HepG2 (cell line): ENCODE results near the gene KRTAP10-11. TPM values are rescaled to one million over a fixed set of nuclear protein-coding genes. Genes with fewer than 3 reads are reported as not detected.

ENCODE experiments used
- ATAC-seq: fragments of 200-7000 bp; cut with Tn5 transposase; 3 replicates; pipeline ENCODE4 v1.9.1; 2020; ENCODE audit warnings: mild to moderate bottlenecking, moderate library complexity
- BruUV-seq: library from RNA; stranded (reverse); fragments of 400-500 nt; replicated peaks from 2 replicates; lab custom pipeline; 2021; lab: Mats Ljungman, UMichigan
- CTCF ChIA-PET: fragments of 300-600 bp; formaldehyde crosslinking; extraction: SDS; loops from one replicate; lab custom pipeline; 2021; ENCODE audit warnings: low total read pairs, inconsistent platforms, low intra/inter-chr PET ratio; lab: Yijun Ruan, JAX
- POLR2A ChIA-PET: fragments of 350-600 bp; sonication (Branson Sonifier 250); formaldehyde crosslinking; loops from one replicate; lab custom pipeline; 2020; ENCODE audit warnings: antibody characterized with exemption, inconsistent platforms; lab: Yijun Ruan, JAX
- DNase-seq: peaks from one replicate; pipeline ENCODE4 v3.0.0-alpha.2; 2015; ENCODE audit warnings: low spot score
- FAIRE-seq: peaks from 3 replicates; lab custom pipeline; 2011; peaks lifted over from hg19 to GRCh38; lab: Jason Lieb, UNC
- H2AFZ ChIP-seq: one replicate; pipeline ENCODE4 v1.6.1; 2011; ENCODE audit warnings: low read length, inconsistent platforms
- H3K27ac ChIP-seq: fragments of 300-600 bp; 3 replicates; pipeline ENCODE4 v1.8.0; 2011; ENCODE audit warnings: mixed run types, mild to moderate bottlenecking, mixed read lengths, low read length, inconsistent platforms; ENCODE audit not compliant: insufficient read depth; ENCODE audit errors: extremely low read length
- H3K27me3 ChIP-seq, 2 experiments: fragments of 200-600 bp in 1 of 2; 2 replicates in 1 of 2; 3 replicates in 1 of 2; pipeline versions ENCODE4 v1.6.0 to v1.8.0; 2011; ENCODE audit warnings: low read length in 2 of 2, mild to moderate bottlenecking in 2 of 2, moderate library complexity in 2 of 2, inconsistent platforms in 1 of 2; ENCODE audit not compliant: insufficient read depth in 2 of 2, control insufficient read depth in 1 of 2
- H3K36me3 ChIP-seq, 2 experiments: fragments of 200-600 bp in 1 of 2; replicated peaks in 1 of 2; 2 replicates in 1 of 2; 3 replicates in 1 of 2; pipeline versions ENCODE4 v1.5.1 to v1.8.0; 2011; ENCODE audit warnings: low read length in 2 of 2, inconsistent platforms in 1 of 2; ENCODE audit not compliant: insufficient read depth in 2 of 2, control insufficient read depth in 1 of 2
- H3K4me1 ChIP-seq: 2 replicates; pipeline ENCODE4 v1.5.1; 2012; ENCODE audit warnings: low read length, inconsistent platforms; ENCODE audit not compliant: insufficient read depth
- H3K4me2 ChIP-seq: 2 replicates; pipeline ENCODE4 v1.6.0; 2011; ENCODE audit warnings: low read depth, low read length, inconsistent platforms
- H3K4me3 ChIP-seq, 3 experiments: fragments of 200-600 bp in 1 of 3; sonication (generic), shearing (Covaris generic) in 1 of 3; replicated peaks in 1 of 3; 2 replicates each; pipeline ENCODE4 v1.5.1; 2011 to 2016; ENCODE audit warnings: low read length in 3 of 3, inconsistent platforms in 2 of 3, low read depth in 2 of 3, mild to moderate bottlenecking in 2 of 3, control low read depth in 1 of 3, mixed read lengths in 1 of 3; ENCODE audit not compliant: insufficient read depth in 1 of 3
- H3K79me2 ChIP-seq: one replicate; pipeline ENCODE4 v1.6.1; 2011; ENCODE audit warnings: low read length, inconsistent platforms; ENCODE audit not compliant: insufficient read depth
- H3K9ac ChIP-seq: 2 replicates; pipeline ENCODE4 v1.6.0; 2011; ENCODE audit warnings: mild to moderate bottlenecking, low read depth, low read length, inconsistent platforms; ENCODE audit not compliant: insufficient read depth
- H3K9me3 ChIP-seq: 2 replicates; pipeline ENCODE4 v1.5.1; 2012; ENCODE audit warnings: mild to moderate bottlenecking, low read length
- H4K20me1 ChIP-seq: 2 replicates; pipeline ENCODE4 v1.6.0; 2011; ENCODE audit warnings: inconsistent platforms, mild to moderate bottlenecking, low read length, moderate library complexity; ENCODE audit not compliant: insufficient read depth
- ARHGAP35 ChIP-seq: sonication (generic); formaldehyde crosslinking; IDR thresholded peaks from 2 replicates; pipeline ENCODE4 v1.9.0; 2022; ENCODE audit warnings: mild to moderate bottlenecking, inconsistent platforms, moderate library complexity, missing genetic modification reagents, borderline replicate concordance
- DMAP1 ChIP-seq: IDR thresholded peaks from 2 replicates; pipeline ENCODE4 v1.6.1; 2016
- DNMT3B ChIP-seq: conservative IDR thresholded peaks from 2 replicates; pipeline ENCODE4 v1.6.1; 2016; ENCODE audit warnings: missing biosample characterization, control low read depth
- FLYWCH1 ChIP-seq: sonication (generic); formaldehyde crosslinking; IDR thresholded peaks from 2 replicates; pipeline ENCODE4 v1.8.1; 2023; ENCODE audit warnings: mild to moderate bottlenecking, missing genetic modification reagents
- GATAD2A ChIP-seq: IDR thresholded peaks from 2 replicates; pipeline ENCODE4 v1.6.1; 2016
- HES4 ChIP-seq: sonication (generic); formaldehyde crosslinking; IDR thresholded peaks from 2 replicates; pipeline ENCODE4 v1.9.0; 2021; ENCODE audit warnings: mild to moderate bottlenecking, missing genetic modification reagents, borderline replicate concordance
- KLF6 ChIP-seq: IDR thresholded peaks from 2 replicates; pipeline ENCODE4 v1.8.0; 2016; ENCODE audit warnings: missing biosample characterization, missing genetic modification reagents
- NFATC3 ChIP-seq: sonication (generic); formaldehyde crosslinking; IDR thresholded peaks from 2 replicates; pipeline ENCODE4 v1.5.1; 2020; ENCODE audit warnings: mild to moderate bottlenecking, missing genetic modification reagents
- TGIF2 ChIP-seq: IDR thresholded peaks from 2 replicates; pipeline ENCODE4 v1.6.1; 2016; ENCODE audit warnings: control low read depth, missing compliant biosample characterization
- ZNF224 ChIP-seq: sonication (generic); formaldehyde crosslinking; IDR thresholded peaks from 2 replicates; pipeline ENCODE4 v1.5.0; 2020; ENCODE audit warnings: mild to moderate bottlenecking, missing genetic modification reagents
- ZNF510 ChIP-seq: sonication (generic); formaldehyde crosslinking; IDR thresholded peaks from 2 replicates; pipeline ENCODE4 v1.4.0; 2020; ENCODE audit warnings: low read depth, mild to moderate bottlenecking, missing genetic modification reagents
- ZNF563 ChIP-seq: sonication (generic); formaldehyde crosslinking; IDR thresholded peaks from 2 replicates; pipeline ENCODE4 v1.8.0; 2022; ENCODE audit warnings: mild to moderate bottlenecking, moderate library complexity, missing genetic modification reagents
- ZNF713 ChIP-seq: sonication (generic); formaldehyde crosslinking; IDR thresholded peaks from 2 replicates; pipeline ENCODE4 v1.4.0; 2020; ENCODE audit warnings: mild to moderate bottlenecking, missing genetic modification reagents
- ZNF879 ChIP-seq: sonication (generic); formaldehyde crosslinking; IDR thresholded peaks from 2 replicates; pipeline ENCODE4 v1.8.1; 2023; ENCODE audit warnings: missing genetic modification reagents
- WGBS: methylation state at CpG from one replicate; pipeline ENCODE4 v1.1.6; 2017; ENCODE audit warnings: low lambda C conversion rate; 5-methylcytosine and 5-hydroxymethylcytosine counted together
- in situ Hi-C: cut with HindIII; loops from 2 replicates; pipeline ENCODE4 v1.10.0; 2017; ENCODE audit warnings: low pct_unique_long_range_greater_than_20kb; ENCODE audit not compliant: extremely low pct_ligation_motif_present
- intact Hi-C: fragments of 100-400 bp; cut with micrococcal nuclease; formaldehyde crosslinking; loops from one replicate; pipeline ENCODE4 v1.10.0; 2022; ENCODE audit not compliant: unreplicated experiment
- polyA plus RNA-seq, 8 experiments: library from polyadenylated mRNA; depleted of rRNA in 3 of 8; stranded (reverse) in 7 of 8; unstranded in 1 of 8; fragments of >200 nt; fragmentation: Illumina TruSeq in 4 of 8; extraction: Trizol in 4 of 8; gene quantifications; 2 replicates each; pipeline versions ENCODE4 v1.2.1 to v1.2.3, GENCODE V29; 2011 to 2016; ENCODE audit warnings: low read depth in 4 of 8, missing spikeins in 1 of 8, mixed read lengths in 1 of 8; ENCODE audit not compliant: insufficient read depth in 1 of 8
- total RNA-seq, 5 experiments: library from RNA; depleted of rRNA; stranded (reverse); fragments of >200 nt; fragmentation: Illumina TruSeq; extraction: Trizol; gene quantifications; 2 replicates each; pipeline ENCODE4 v1.2.3, GENCODE V29; 2016; ENCODE audit warnings: low read depth in 1 of 5
- TF ChIP-seq, protein P1 (sequence below): sonication (generic); formaldehyde crosslinking; IDR thresholded peaks from 2 replicates; pipeline ENCODE4 v1.4.0; 2020; ENCODE audit warnings: mild to moderate bottlenecking, missing genetic modification reagents
- TF ChIP-seq, protein P2 (sequence below): sonication (generic); formaldehyde crosslinking; IDR thresholded peaks from 2 replicates; pipeline ENCODE4 v1.4.0; 2020; ENCODE audit warnings: missing genetic modification reagents
- TF ChIP-seq, protein P3 (sequence below): sonication (generic); formaldehyde crosslinking; IDR thresholded peaks from 2 replicates; pipeline ENCODE4 v1.4.0; 2020; ENCODE audit warnings: missing genetic modification reagents
- TF ChIP-seq, protein P4 (sequence below): sonication (generic); formaldehyde crosslinking; conservative IDR thresholded peaks from 2 replicates; pipeline ENCODE4 v1.4.0; 2020; ENCODE audit warnings: missing genetic modification reagents
- TF ChIP-seq, protein P5 (sequence below), 2 experiments: fragments of 450-650 bp in 1 of 2; sonication (generic) in 1 of 2; formaldehyde crosslinking; IDR thresholded peaks; 2 replicates each; pipeline versions ENCODE4 v1.5.0 to v1.8.0; 2020 to 2022; ENCODE audit warnings: mild to moderate bottlenecking in 1 of 2, missing genetic modification reagents in 1 of 2

Gene KRTAP10-11
- total and polyA plus RNA-seq, 2 of the 13 experiments (the other 11 are each of a cell fraction or from before 2014, with no cell fraction given) = not detected

DNA sequence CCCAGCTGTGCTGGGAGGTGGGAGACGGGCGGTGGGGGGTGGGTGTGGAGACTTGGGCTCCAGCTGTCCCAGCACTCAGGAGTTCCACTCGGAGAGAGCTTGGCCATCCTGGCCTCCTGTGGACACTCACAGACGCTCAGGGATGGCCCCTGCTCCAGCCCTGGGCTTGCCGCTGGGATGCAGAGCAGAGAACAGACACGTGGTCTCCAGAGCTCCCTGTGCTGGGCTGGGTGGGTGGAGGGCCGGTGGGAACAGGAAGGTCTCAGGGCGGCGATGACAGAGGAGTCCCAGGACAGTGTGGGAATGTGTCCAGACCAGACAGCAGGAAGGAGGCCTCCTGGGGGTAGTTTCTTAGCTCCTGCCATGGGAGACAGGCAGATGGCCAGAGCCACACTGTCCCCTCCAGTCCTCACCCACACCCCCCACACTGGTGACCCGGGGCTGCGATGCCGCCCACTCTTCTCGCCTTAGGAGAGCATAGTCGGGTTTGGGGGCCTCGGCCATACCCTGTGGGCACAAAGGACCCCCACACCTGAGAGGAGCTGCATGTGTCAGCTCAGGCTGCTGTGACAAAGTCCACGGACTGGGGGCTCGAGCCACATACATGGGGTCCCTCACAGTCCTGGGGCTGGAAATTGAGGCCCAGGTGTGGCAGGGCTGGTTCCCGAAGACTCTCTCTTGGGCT lies 17.4 kb upstream of the KRTAP10-11 start:
- no peaks in the 10 kb centered on the region for H3K4me1 ChIP-seq
- H3K9ac ChIP-seq = no peak overlapping the region
- peaks cover 25% of the 10 kb centered on the region for H3K9me3 ChIP-seq
- H3K36me3 ChIP-seq = no peaks in the 10 kb centered on the region
- 0 out of 5 replicates have a peak, but pooled peaks cover 0 to 6% of the 10 kb centered on the region in 2 experiments for H3K27me3 ChIP-seq
- DNase-seq (no peak), ATAC-seq (no peak; the same call in 2 of the 3 replicates), FAIRE-seq (no peak)
- WGBS = 44% methylated on average over 7 of the region's 18 CpGs
- intact Hi-C loops (no loop called here), in situ Hi-C loops (no loop called here)
- ChIA-PET POLR2A (no interaction called here), CTCF (no interaction called here)
- H3K4me3 ChIP-seq = no peak overlapping the region
- BruUV-seq = no TSS peak
- H4K20me1 ChIP-seq = no peaks in the 10 kb centered on the region
- H2AFZ ChIP-seq = no peak overlapping the region
- H3K79me2 ChIP-seq = no peaks in the 10 kb centered on the region
- no peak overlapping the region for H3K4me2 ChIP-seq
- H3K27ac ChIP-seq = no peak overlapping the region
- TF ChIP-seq ZNF224 (no peak), ZNF510 (no peak), DMAP1 (CRISPR knock-in tag) (no peak), ZNF563 (CRISPR knock-in tag) (no peak), ARHGAP35 (CRISPR knock-in tag) (no peak), KLF6 (CRISPR knock-in tag) (no peak), GATAD2A (CRISPR knock-in tag) (no peak), ZNF713 (CRISPR knock-in tag) (no peak), HES4 (CRISPR knock-in tag) (no peak), TGIF2 (no peak), ZNF879 (CRISPR knock-in tag) (no peak), FLYWCH1 (CRISPR knock-in tag) (no peak), DNMT3B (CRISPR knock-in tag) (no peak), NFATC3 (CRISPR knock-in tag) (no peak)
- TF ChIP-seq, protein P1, sequence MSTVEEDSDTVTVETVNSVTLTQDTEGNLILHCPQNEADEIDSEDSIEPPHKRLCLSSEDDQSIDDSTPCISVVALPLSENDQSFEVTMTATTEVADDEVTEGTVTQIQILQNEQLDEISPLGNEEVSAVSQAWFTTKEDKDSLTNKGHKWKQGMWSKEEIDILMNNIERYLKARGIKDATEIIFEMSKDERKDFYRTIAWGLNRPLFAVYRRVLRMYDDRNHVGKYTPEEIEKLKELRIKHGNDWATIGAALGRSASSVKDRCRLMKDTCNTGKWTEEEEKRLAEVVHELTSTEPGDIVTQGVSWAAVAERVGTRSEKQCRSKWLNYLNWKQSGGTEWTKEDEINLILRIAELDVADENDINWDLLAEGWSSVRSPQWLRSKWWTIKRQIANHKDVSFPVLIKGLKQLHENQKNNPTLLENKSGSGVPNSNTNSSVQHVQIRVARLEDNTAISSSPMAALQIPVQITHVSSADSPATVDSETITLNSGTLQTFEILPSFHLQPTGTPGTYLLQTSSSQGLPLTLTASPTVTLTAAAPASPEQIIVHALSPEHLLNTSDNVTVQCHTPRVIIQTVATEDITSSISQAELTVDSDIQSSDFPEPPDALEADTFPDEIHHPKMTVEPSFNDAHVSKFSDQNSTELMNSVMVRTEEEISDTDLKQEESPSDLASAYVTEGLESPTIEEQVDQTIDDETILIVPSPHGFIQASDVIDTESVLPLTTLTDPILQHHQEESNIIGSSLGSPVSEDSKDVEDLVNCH (CRISPR knock-in tag) = no peak
- TF ChIP-seq, protein P2, sequence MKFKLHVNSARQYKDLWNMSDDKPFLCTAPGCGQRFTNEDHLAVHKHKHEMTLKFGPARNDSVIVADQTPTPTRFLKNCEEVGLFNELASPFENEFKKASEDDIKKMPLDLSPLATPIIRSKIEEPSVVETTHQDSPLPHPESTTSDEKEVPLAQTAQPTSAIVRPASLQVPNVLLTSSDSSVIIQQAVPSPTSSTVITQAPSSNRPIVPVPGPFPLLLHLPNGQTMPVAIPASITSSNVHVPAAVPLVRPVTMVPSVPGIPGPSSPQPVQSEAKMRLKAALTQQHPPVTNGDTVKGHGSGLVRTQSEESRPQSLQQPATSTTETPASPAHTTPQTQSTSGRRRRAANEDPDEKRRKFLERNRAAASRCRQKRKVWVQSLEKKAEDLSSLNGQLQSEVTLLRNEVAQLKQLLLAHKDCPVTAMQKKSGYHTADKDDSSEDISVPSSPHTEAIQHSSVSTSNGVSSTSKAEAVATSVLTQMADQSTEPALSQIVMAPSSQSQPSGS = no peak
- TF ChIP-seq, protein P3, sequence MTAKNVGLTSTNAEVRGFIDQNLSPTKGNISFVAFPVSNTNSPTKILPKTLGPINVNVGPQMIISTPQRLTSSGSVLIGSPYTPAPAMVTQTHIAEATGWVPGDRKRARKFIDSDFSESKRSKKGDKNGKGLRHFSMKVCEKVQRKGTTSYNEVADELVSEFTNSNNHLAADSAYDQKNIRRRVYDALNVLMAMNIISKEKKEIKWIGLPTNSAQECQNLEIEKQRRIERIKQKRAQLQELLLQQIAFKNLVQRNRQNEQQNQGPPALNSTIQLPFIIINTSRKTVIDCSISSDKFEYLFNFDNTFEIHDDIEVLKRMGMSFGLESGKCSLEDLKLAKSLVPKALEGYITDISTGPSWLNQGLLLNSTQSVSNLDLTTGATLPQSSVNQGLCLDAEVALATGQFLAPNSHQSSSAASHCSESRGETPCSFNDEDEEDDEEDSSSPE = no peak
- TF ChIP-seq, protein P4, sequence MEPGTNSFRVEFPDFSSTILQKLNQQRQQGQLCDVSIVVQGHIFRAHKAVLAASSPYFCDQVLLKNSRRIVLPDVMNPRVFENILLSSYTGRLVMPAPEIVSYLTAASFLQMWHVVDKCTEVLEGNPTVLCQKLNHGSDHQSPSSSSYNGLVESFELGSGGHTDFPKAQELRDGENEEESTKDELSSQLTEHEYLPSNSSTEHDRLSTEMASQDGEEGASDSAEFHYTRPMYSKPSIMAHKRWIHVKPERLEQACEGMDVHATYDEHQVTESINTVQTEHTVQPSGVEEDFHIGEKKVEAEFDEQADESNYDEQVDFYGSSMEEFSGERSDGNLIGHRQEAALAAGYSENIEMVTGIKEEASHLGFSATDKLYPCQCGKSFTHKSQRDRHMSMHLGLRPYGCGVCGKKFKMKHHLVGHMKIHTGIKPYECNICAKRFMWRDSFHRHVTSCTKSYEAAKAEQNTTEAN (CRISPR knock-in tag) = no peak
- TF ChIP-seq, protein P5, sequence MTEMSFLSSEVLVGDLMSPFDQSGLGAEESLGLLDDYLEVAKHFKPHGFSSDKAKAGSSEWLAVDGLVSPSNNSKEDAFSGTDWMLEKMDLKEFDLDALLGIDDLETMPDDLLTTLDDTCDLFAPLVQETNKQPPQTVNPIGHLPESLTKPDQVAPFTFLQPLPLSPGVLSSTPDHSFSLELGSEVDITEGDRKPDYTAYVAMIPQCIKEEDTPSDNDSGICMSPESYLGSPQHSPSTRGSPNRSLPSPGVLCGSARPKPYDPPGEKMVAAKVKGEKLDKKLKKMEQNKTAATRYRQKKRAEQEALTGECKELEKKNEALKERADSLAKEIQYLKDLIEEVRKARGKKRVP (CRISPR knock-in tag; IDR thresholded peaks at IDR 0.05) = no peak
